IMR-90 (cell line): ENCODE results near the gene TTLL4. TPM values are rescaled to one million over a fixed set of nuclear protein-coding genes. Genes with fewer than 3 reads are reported as not detected.

ENCODE experiments used
- ATAC-seq: fragments of 200-7000 bp; cut with Tn5 transposase; 2 replicates; pipeline ENCODE4 v1.9.1; 2020; ENCODE audit warnings: low read depth, mild to moderate bottlenecking, moderate library complexity
- BruUV-seq: library from RNA; stranded (reverse); fragments of 400-500 nt; replicated peaks from 2 replicates; lab custom pipeline; 2021; lab: Mats Ljungman, UMichigan
- CTCF ChIA-PET: fragments of 300-600 bp; formaldehyde crosslinking; extraction: SDS; loops from one replicate; lab custom pipeline; 2021; ENCODE audit warnings: antibody characterized with exemption; lab: Yijun Ruan, JAX
- POLR2A ChIA-PET: fragments of 300-600 bp; sonication (Branson Sonifier 250); formaldehyde crosslinking; loops from one replicate; lab custom pipeline; 2022; ENCODE audit warnings: antibody characterized with exemption; ENCODE audit not compliant: unreplicated experiment; lab: Charles Lee
- DNase-seq: peaks from one replicate; pipeline ENCODE4 v3.0.0; 2013
- H2AFZ ChIP-seq: replicated peaks from 2 replicates; pipeline ENCODE3; 2013; ENCODE audit warnings: low read length, mild to moderate bottlenecking; ENCODE audit not compliant: poor library complexity
- H2AK5ac ChIP-seq: 2 replicates; pipeline ENCODE4 v1.6.1; 2013; ENCODE audit warnings: low read depth, low read length, inconsistent platforms
- H2AK9ac ChIP-seq: replicated peaks from 2 replicates; pipeline ENCODE3; 2013; ENCODE audit warnings: mild to moderate bottlenecking, low read depth, low read length, moderate library complexity; ENCODE audit not compliant: poor library complexity
- H2BK120ac ChIP-seq: 2 replicates; pipeline ENCODE4 v1.6.1; 2013; ENCODE audit warnings: low read depth, low read length, inconsistent platforms
- H2BK15ac ChIP-seq: 3 replicates; pipeline ENCODE4 v1.6.1; 2013; ENCODE audit warnings: low read depth, low read length, inconsistent platforms
- H2BK20ac ChIP-seq: 2 replicates; pipeline ENCODE4 v1.6.1; 2013; ENCODE audit warnings: low read depth, mild to moderate bottlenecking, inconsistent platforms, low read length, moderate library complexity
- H2BK5ac ChIP-seq: 2 replicates; pipeline ENCODE4 v1.6.1; 2013; ENCODE audit warnings: mild to moderate bottlenecking, low read depth, low read length, inconsistent platforms; ENCODE audit not compliant: poor library complexity, severe bottlenecking
- H3K14ac ChIP-seq: replicated peaks from 2 replicates; pipeline ENCODE4 v1.6.1; 2013; ENCODE audit warnings: low read depth, low read length, inconsistent platforms
- H3K18ac ChIP-seq: 2 replicates; pipeline ENCODE4 v1.6.1; 2013; ENCODE audit warnings: low read depth, low read length, control low read depth
- H3K23ac ChIP-seq: 2 replicates; pipeline ENCODE4 v1.6.1; 2013; ENCODE audit warnings: low read depth, low read length, inconsistent platforms
- H3K27ac ChIP-seq: 2 replicates; pipeline ENCODE4 v1.5.1; 2013; ENCODE audit warnings: mild to moderate bottlenecking, control low read depth, low read length; ENCODE audit not compliant: insufficient read depth
- H3K27me3 ChIP-seq: 2 replicates; pipeline ENCODE4 v1.6.1; 2013; ENCODE audit warnings: low read length; ENCODE audit not compliant: control insufficient read depth, insufficient read depth
- H3K36me3 ChIP-seq: 2 replicates; pipeline ENCODE4 v1.6.1; 2013; ENCODE audit warnings: low read length, mixed read lengths; ENCODE audit not compliant: control insufficient read depth, insufficient read depth
- H3K4ac ChIP-seq: 2 replicates; pipeline ENCODE4 v1.6.1; 2013; ENCODE audit warnings: low read depth, low read length, inconsistent platforms
- H3K4me1 ChIP-seq: 2 replicates; pipeline ENCODE4 v1.6.1; 2013; ENCODE audit warnings: low read length, mixed read lengths; ENCODE audit not compliant: control insufficient read depth, insufficient read depth
- H3K4me2 ChIP-seq: 2 replicates; pipeline ENCODE4 v1.6.1; 2013; ENCODE audit warnings: low read depth, mild to moderate bottlenecking, control low read depth, low read length, moderate library complexity
- H3K4me3 ChIP-seq: 2 replicates; pipeline ENCODE4 v1.5.1; 2013; ENCODE audit warnings: low read depth, mild to moderate bottlenecking, control low read depth, low read length, moderate library complexity; ENCODE audit not compliant: insufficient read depth
- H3K56ac ChIP-seq: 2 replicates; pipeline ENCODE4 v1.6.1; 2013; ENCODE audit warnings: low read length, inconsistent platforms; ENCODE audit not compliant: insufficient read depth; ENCODE audit errors: extremely low read depth
- H3K79me1 ChIP-seq, 2 experiments: 2 replicates each; pipeline ENCODE4 v1.6.1; 2013; ENCODE audit warnings: low read length in 2 of 2, inconsistent platforms in 1 of 2, low read depth in 1 of 2
- H3K9ac ChIP-seq: 2 replicates; pipeline ENCODE4 v1.6.1; 2013; ENCODE audit warnings: low read depth, low read length, control low read depth
- H3K9me1 ChIP-seq: 2 replicates; pipeline ENCODE4 v1.6.1; 2013; ENCODE audit warnings: low read length, inconsistent platforms; ENCODE audit not compliant: insufficient read depth
- H3K9me3 ChIP-seq: 2 replicates; pipeline ENCODE4 v1.6.1; 2013; ENCODE audit warnings: low read length; ENCODE audit not compliant: control insufficient read depth, insufficient read depth
- H4K20me1 ChIP-seq: 2 replicates; pipeline ENCODE4 v1.6.1; 2013; ENCODE audit warnings: low read length, inconsistent platforms; ENCODE audit not compliant: insufficient read depth
- H4K5ac ChIP-seq: 2 replicates; pipeline ENCODE4 v1.6.1; 2013; ENCODE audit warnings: mild to moderate bottlenecking, low read depth, low read length, control low read depth
- H4K8ac ChIP-seq, 2 experiments: 2 replicates each; pipeline ENCODE4 v1.6.1; 2013; ENCODE audit warnings: low read depth in 2 of 2, low read length in 2 of 2, control low read depth in 1 of 2, inconsistent platforms in 1 of 2
- H4K91ac ChIP-seq: 2 replicates; pipeline ENCODE4 v1.6.1; 2013; ENCODE audit warnings: low read depth, low read length, inconsistent platforms; ENCODE audit not compliant: insufficient read depth
- CEBPB ChIP-seq: IDR thresholded peaks from 2 replicates; pipeline ENCODE4 v1.6.1; 2012; ENCODE audit warnings: low read depth, low read length, improper control_type of control experiment
- CHD1 ChIP-seq: IDR thresholded peaks from 2 replicates; pipeline ENCODE4 v1.6.1; 2012; ENCODE audit warnings: low read depth, low read length, improper control_type of control experiment
- FOS ChIP-seq: fragments of 150-350 bp; IDR thresholded peaks from 2 replicates; pipeline ENCODE4 v1.6.1; 2016; ENCODE audit warnings: low read depth, low read length
- MAFK ChIP-seq: IDR thresholded peaks from 2 replicates; pipeline ENCODE4 v1.6.1; 2012; ENCODE audit warnings: low read depth, low read length, improper control_type of control experiment
- MAZ ChIP-seq: IDR thresholded peaks from 2 replicates; pipeline ENCODE4 v1.6.1; 2012; ENCODE audit warnings: low read depth, mild to moderate bottlenecking, low read length, improper control_type of control experiment, moderate library complexity, borderline replicate concordance
- MXI1 ChIP-seq: IDR thresholded peaks from 2 replicates; pipeline ENCODE4 v1.6.1; 2012; ENCODE audit warnings: low read depth, mild to moderate bottlenecking, low read length, moderate library complexity, borderline replicate concordance
- NFE2L2 ChIP-seq: fragments of 150-350 bp; IDR thresholded peaks from 2 replicates; pipeline ENCODE4 v1.6.1; 2016; ENCODE audit warnings: low read depth, mild to moderate bottlenecking, low read length
- POLR2A ChIP-seq: IDR thresholded peaks from 2 replicates; pipeline ENCODE4 v1.6.1; 2012; ENCODE audit warnings: mild to moderate bottlenecking, low read depth, low read length
- RAD21 ChIP-seq: IDR thresholded peaks from 2 replicates; pipeline ENCODE4 v1.6.1; 2012; ENCODE audit warnings: low read length, improper control_type of control experiment
- RCOR1 ChIP-seq: IDR thresholded peaks from 2 replicates; pipeline ENCODE4 v1.6.1; 2012; ENCODE audit warnings: mild to moderate bottlenecking, low read length, improper control_type of control experiment; ENCODE audit not compliant: insufficient replicate concordance
- RFX5 ChIP-seq: IDR thresholded peaks from 2 replicates; pipeline ENCODE4 v1.8.0; 2012; ENCODE audit warnings: low read depth, mild to moderate bottlenecking, low read length, moderate library complexity
- SMC3 ChIP-seq: fragments of 150-350 bp; IDR thresholded peaks from 2 replicates; pipeline ENCODE4 v1.6.1; 2016; ENCODE audit warnings: low read depth, mild to moderate bottlenecking, antibody characterized with exemption, low read length, moderate library complexity
- WGBS, 2 experiments: methylation state at CpG; one replicate each; pipeline versions ENCODE4 v1.1.5 to v1.1.7; 2013; ENCODE audit warnings: missing lambda C conversion rate in 2 of 2; ENCODE audit not compliant: insufficient read length in 1 of 2; ENCODE audit errors: extremely low coverage in 2 of 2; 5-methylcytosine and 5-hydroxymethylcytosine counted together
- dilution Hi-C: fragments of 300-500 bp; cut with HindIII; formaldehyde crosslinking; loops from one replicate; pipeline ENCODE4 v1.14.3; 2018; ENCODE audit warnings: low sequenced_read_pairs; ENCODE audit not compliant: unreplicated experiment
- in situ Hi-C: fragments of 300-500 bp; cut with MboI; formaldehyde crosslinking; loops from 3 replicates; pipeline ENCODE4 v1.14.3; 2019; ENCODE audit warnings: low sequenced_read_pairs, inconsistent platforms, mixed read lengths
- intact Hi-C: fragments of 100-400 bp; cut with micrococcal nuclease; formaldehyde crosslinking; loops from 2 replicates; pipeline ENCODE4 v1.10.0; 2022
- polyA plus RNA-seq, 3 experiments: library from polyadenylated mRNA; depleted of rRNA; stranded (reverse); fragments of >200 nt; gene quantifications; 2 replicates each; pipeline ENCODE4 v1.2.3, GENCODE V29; 2012; ENCODE audit warnings: low replicate concordance in 1 of 3
- total RNA-seq: library from RNA; depleted of rRNA; stranded (reverse); fragments of >200 nt; gene quantifications from 2 replicates; pipeline ENCODE4 v1.2.3, GENCODE V29; 2012
- TF ChIP-seq, protein P1 (sequence below): fragments of 150-350 bp; IDR thresholded peaks from 2 replicates; pipeline ENCODE4 v1.6.1; 2017; ENCODE audit warnings: mild to moderate bottlenecking, antibody characterized with exemption, low read length, low read depth
- TF ChIP-seq, protein P2 (sequence below): conservative IDR thresholded peaks from 2 replicates; pipeline ENCODE4 v1.5.1; 2012; ENCODE audit warnings: mild to moderate bottlenecking, low read depth, low read length, improper control_type of control experiment

The TTLL4 gene
- total and polyA plus RNA-seq, 2 of the 4 experiments (the other 2 are of a cell fraction): 9.0 to 22.9 TPM

DNA sequence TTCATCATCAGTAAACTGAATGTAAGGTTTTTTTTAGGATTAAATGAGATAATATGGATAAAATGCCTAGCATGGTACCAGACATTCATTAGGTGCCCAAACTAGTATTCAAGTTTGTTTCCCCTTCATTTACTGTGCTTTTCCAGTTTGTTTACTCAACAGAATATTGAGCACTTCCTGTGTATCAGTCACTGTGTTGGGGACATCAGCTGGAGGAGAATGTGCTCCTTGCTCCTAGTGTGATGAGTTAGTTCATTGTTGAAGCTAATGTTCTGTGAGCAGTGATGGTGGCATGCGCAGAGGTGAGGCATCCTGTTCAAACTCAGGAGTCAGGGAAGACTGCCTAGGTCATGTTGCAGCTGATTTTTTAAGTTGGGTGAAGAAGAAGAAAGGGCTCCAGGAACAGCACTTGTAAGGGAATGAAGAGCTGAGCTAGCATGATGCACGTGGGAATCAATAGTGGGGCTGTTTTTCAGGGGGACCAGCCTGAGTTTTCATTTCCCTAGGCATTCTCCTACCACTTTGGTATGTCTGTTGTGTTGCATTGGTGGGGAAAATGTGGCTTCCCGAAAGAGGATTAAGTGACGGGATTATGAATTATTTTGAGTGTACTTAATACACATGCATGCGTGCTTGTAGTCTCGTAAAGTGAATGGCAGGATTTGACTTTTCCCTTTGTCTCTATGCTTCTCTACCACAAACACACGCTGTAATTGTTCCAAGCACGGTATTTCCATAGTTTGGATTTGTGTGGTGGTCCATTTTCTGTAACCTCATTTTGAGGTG is 23.7 kb downstream of the TTLL4 start (continued):
- TF ChIP-seq SMC3: no peak

DNA sequence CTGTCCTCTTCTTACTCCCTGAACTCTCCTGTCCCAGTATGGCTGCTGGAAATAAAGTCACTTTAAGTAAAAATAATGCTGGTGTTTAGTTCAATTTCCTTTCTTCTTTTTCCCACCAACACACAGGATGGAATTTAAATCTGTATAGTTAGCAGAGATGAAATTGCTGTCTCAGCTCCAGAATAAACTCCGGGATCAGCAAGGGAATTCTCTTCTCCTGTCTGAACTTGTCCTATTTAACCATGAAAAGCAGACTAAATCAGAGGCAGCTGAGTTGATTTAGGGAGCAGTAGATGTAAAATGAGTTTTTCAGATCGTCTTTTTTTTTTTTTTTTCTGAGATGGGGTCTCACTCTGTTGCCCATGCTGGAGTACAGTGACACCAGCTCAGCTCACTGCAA is 25.9 kb downstream of the TTLL4 start:
- intact Hi-C loops: no loop called here
- POLR2A ChIA-PET: no interaction called here
- Histone ChIP-seq H2BK20ac (no peak overlapping the region), H3K4ac (no peak overlapping the region), H3K23ac (no peak overlapping the region), H2BK15ac (no peak overlapping the region), H3K9me1 (peaks cover 25% of the 10 kb centered on the region), H3K4me2 (no peak overlapping the region), H4K5ac (no peak overlapping the region; the same call in 1 of the 2 replicates), H4K20me1 (peaks cover 4% of the 10 kb centered on the region; the same call in 1 of the 2 replicates), H3K79me1 (peaks cover 40 to 79% of the 10 kb centered on the region in 2 experiments), H3K14ac (no peak overlapping the region), H2BK120ac (no peak overlapping the region), H3K18ac (no peak overlapping the region), H4K91ac (no peak overlapping the region), H3K4me3 (no peak overlapping the region), H2AK5ac (no peak overlapping the region), H3K27me3 (no peaks in the 10 kb centered on the region), H3K9ac (no peak overlapping the region), H3K56ac (no peak overlapping the region), H3K36me3 (peaks cover 28% of the 10 kb centered on the region), H2AFZ (no peak overlapping the region), H4K8ac (no peak overlapping the region), H3K27ac (no peak overlapping the region), H3K4me1 (peaks cover 17% of the 10 kb centered on the region), H2AK9ac (no peak overlapping the region), H3K9me3 (no peaks in the 10 kb centered on the region), H2BK5ac (no peak overlapping the region)
- in situ Hi-C loops: no loop called here
- dilution Hi-C loops: no loop called here
- CTCF ChIA-PET: interaction anchor here (1.1 to 1.2 kb wide), 2 partner anchors 60 to 81 kb away, joined by 3 read pairs; no protein-coding TSS in a partner anchor
- TF ChIP-seq RAD21 (no peak), MAFK (no peak), MXI1 (no peak), RCOR1 (no peak), NFE2L2 (no peak), CEBPB (no peak), SMC3 (no peak), FOS (no peak), CHD1 (no peak), MAZ (no peak), RFX5 (no peak), POLR2A (no peak)
- TF ChIP-seq, protein P1, sequence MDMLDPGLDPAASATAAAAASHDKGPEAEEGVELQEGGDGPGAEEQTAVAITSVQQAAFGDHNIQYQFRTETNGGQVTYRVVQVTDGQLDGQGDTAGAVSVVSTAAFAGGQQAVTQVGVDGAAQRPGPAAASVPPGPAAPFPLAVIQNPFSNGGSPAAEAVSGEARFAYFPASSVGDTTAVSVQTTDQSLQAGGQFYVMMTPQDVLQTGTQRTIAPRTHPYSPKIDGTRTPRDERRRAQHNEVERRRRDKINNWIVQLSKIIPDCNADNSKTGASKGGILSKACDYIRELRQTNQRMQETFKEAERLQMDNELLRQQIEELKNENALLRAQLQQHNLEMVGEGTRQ: no peak
- TF ChIP-seq, protein P2, sequence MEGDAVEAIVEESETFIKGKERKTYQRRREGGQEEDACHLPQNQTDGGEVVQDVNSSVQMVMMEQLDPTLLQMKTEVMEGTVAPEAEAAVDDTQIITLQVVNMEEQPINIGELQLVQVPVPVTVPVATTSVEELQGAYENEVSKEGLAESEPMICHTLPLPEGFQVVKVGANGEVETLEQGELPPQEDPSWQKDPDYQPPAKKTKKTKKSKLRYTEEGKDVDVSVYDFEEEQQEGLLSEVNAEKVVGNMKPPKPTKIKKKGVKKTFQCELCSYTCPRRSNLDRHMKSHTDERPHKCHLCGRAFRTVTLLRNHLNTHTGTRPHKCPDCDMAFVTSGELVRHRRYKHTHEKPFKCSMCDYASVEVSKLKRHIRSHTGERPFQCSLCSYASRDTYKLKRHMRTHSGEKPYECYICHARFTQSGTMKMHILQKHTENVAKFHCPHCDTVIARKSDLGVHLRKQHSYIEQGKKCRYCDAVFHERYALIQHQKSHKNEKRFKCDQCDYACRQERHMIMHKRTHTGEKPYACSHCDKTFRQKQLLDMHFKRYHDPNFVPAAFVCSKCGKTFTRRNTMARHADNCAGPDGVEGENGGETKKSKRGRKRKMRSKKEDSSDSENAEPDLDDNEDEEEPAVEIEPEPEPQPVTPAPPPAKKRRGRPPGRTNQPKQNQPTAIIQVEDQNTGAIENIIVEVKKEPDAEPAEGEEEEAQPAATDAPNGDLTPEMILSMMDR: no peak
- ATAC-seq (no peak), DNase-seq (no peak)
- WGBS, 2 experiments: no CpG with 5 or more reads among the region's 2 CpGs
- BruUV-seq: no TSS peak
